NCI-H1694 treated with DMSO at 0.1 percent for 48 hours (cell line): ENCODE measurements around the gene TVP23C.

ENCODE experiments used
- DNase-seq: peaks from one replicate; lab custom pipeline; 2025; lab: John Stamatoyannopoulos, UW

TVP23C gene

GRCh38 chr17:15465045-15465701 is 98.1 kb downstream of the TVP23C start:
- DNase-seq: no peak

GRCh38 chr17:15464231-15464985 is 98.9 kb downstream of the TVP23C start:
- no peak for DNase-seq

- DNase-seq: no peak
Observed at GRCh38 chr17:15462976-15463772, 100.1 kb downstream of the TVP23C start.

GRCh38 chr17:15457723-15458094 is 105.6 kb downstream of the TVP23C start:
- DNase-seq: no peak

- peak; percentile 30 for DNase-seq
Observed at GRCh38 chr17:15456972-15457722, 106.1 kb downstream of the TVP23C start.

GRCh38 chr17:15456496-15456895 is 106.8 kb downstream of the TVP23C start:
- DNase-seq: no peak

GRCh38 chr17:15454346-15454745 is 108.9 kb downstream of the TVP23C start:
- DNase-seq: no peak

- DNase-seq: no peak
Observed at GRCh38 chr17:15453782-15454181, 109.5 kb downstream of the TVP23C start.

GRCh38 chr17:15453246-15453645 is 110.0 kb downstream of the TVP23C start:
- no peak for DNase-seq

GRCh38 chr17:15452746-15453145 is 110.5 kb downstream of the TVP23C start:
- no peak for DNase-seq
